Left ventricle myocardium inferior (tissue), 1 donor: ENCODE data around the gene SUB1. TPM values are rescaled to one million over a fixed set of nuclear protein-coding genes. Genes with fewer than 3 reads are reported as not detected.

Experiments used
- DNase-seq: peaks from one replicate; pipeline ENCODE4 v3.0.0-alpha.2; 2020
- H3K27ac ChIP-seq: fragments of 200-600 bp; replicated peaks from 2 replicates; pipeline ENCODE4 v1.8.0; 2021
- H3K27me3 ChIP-seq: fragments of 200-600 bp; 2 replicates; pipeline ENCODE4 v1.8.0; 2021; ENCODE audit warnings: low read depth
- H3K36me3 ChIP-seq: fragments of 200-600 bp; 2 replicates; pipeline ENCODE4 v1.8.0; 2021
- H3K4me1 ChIP-seq: fragments of 200-600 bp; 2 replicates; pipeline ENCODE4 v1.8.0; 2021
- H3K4me3 ChIP-seq: fragments of 200-600 bp; 2 replicates; pipeline ENCODE4 v1.8.0; 2021; ENCODE audit warnings: mild to moderate bottlenecking, moderate library complexity
- H3K9me3 ChIP-seq: fragments of 200-600 bp; replicated peaks from 2 replicates; pipeline ENCODE4 v1.8.0; 2021
- CTCF ChIP-seq: fragments of 200-600 bp; IDR thresholded peaks from 2 replicates; pipeline ENCODE4 v1.8.0; 2021; ENCODE audit warnings: antibody characterized with exemption, mild to moderate bottlenecking, borderline replicate concordance
- intact Hi-C: fragments of 100-400 bp; cut with micrococcal nuclease; formaldehyde crosslinking; loops from one replicate; pipeline ENCODE4 v1.11.0; 2022
- total RNA-seq: library from RNA; stranded (reverse); fragmentation: NEBNext Ultra II Directional; extraction: Animal tissue kit (Norgen Biotek cat#: 25700); gene quantifications from one replicate; pipeline ENCODE4 v1.2.1, GENCODE V29; 2021
- donor health status: DM: no; HTN: yes; CAD: no; lungs with severe emphysema.

The SUB1 gene
- total RNA-seq, 1 donor from 2014 or later, result 222 TPM

DNA sequence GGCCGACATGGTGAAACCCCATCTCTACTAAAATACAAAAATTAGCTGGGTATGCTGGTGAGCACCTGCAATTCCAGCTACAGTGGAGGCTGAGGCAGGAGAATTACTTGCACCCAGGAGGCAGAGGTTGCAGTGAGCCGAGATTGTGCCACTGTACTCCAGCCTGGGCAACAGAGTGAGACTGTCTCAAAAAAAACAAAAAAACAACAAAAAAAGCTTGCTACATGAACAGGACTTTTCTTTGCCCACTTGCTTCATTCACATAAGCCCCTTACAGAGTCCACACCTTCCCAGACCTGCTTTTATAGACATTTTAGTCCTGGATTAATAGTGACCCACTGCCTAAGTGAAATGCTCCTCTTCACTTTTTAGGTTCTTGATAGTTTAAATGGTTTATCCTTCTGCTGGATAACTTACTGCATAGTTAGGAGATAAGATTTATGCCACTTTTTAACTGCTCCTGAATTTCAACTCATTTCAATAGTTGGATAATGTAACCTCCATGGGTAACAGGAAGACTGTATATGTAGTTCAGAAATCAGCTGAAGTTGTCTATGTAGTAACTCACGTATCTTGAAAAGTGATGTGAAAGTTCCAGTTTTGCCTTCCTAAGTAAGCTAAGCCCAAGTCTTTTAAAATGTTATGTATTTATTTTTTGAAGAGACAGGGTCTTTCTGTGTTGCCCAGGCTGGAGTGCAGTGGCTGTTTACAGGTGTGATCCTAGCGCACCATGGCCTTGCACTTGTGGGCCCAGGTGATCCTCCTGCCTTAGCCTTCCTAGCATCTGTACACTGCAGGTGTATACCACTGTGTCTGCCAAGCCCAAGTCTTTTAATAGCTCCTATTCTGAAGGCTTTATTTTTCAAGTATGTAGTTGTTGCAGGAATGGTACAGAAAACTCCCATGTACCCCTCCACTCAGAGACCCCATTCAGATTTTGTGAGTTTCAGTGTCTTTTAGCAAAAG, 19.7 kb downstream of the SUB1 start:
- Histone ChIP-seq H3K4me1 (peaks cover 39% of the 10 kb centered on the region), H3K27me3 (no peaks in the 10 kb centered on the region), H3K9me3 (no peaks in the 10 kb centered on the region), H3K4me3 (no peak overlapping the region), H3K27ac (no peak overlapping the region), H3K36me3 (peaks cover 28% of the 10 kb centered on the region)
- intact Hi-C loops, result no loop called here
- no peak for DNase-seq
- TF ChIP-seq CTCF, result no peak

- Histone ChIP-seq H3K27ac (no peak overlapping the region), H3K4me3 (no peak overlapping the region), H3K36me3 (peaks cover 21% of the 10 kb centered on the region), H3K4me1 (peaks cover 32% of the 10 kb centered on the region), H3K9me3 (no peaks in the 10 kb centered on the region), H3K27me3 (no peaks in the 10 kb centered on the region)
- intact Hi-C loops, result no loop called here
- no peak for TF ChIP-seq CTCF
- no peak for DNase-seq
These were observed 20.4 kb downstream of the SUB1 start for GRCh38 chr5:32605766-32606152.

DNA sequence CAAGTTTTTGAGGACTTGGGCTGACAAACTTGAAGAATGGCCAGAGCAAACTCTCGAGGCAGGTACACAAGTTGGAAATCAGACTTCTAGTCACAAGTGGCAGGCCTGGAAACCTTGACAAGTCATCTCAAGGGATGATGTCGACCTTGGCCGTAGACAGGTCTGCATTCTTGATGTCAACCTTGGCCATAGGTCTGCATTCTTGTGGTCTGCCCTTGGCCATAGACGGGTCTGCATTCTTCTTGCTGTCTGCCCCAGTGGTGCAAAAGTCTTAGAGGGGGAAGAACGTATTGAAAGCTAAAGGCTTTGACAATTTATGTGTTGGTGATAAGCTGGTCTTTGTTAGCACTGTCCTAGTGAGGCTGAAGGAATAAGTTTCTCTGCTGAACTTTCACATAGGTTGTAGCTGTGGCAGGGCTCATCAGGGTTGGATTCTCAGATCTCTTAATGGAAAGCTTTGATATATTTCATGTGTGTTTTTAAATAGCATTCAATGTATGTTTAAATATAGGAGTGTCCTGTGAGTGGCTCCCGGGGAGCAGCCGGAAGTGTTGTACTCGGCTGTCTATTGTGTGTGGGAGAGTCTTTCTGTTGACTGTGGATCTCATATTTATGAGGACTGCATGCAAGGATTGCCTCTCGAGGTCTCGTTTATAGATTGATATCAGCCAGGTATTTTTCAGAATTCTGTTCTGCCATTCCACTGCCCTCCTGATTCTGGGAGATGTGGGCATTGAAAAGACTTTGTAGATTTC, 27.0 kb downstream of the SUB1 start:
- TF ChIP-seq CTCF, result no peak
- peaks cover 43% of the 10 kb centered on the region for H3K4me1 ChIP-seq
- no peaks in the 10 kb centered on the region for H3K9me3 ChIP-seq
- peak overlapping the region; percentile 49 for H3K27ac ChIP-seq
- intact Hi-C loops, result loop anchor here (2.0 kb wide), 1 partner anchor 124 kb away; no protein-coding TSS in a partner anchor
- DNase-seq, result no peak
- no peaks in the 10 kb centered on the region for H3K27me3 ChIP-seq
- H3K36me3 ChIP-seq, result no peaks in the 10 kb centered on the region
- H3K4me3 ChIP-seq, result no peak overlapping the region

- TF ChIP-seq CTCF, result peak; percentile 91
- Histone ChIP-seq H3K9me3 (no peaks in the 10 kb centered on the region), H3K27ac (peak overlapping the region; percentile 49)
These were observed 27.8 kb downstream of the SUB1 start for GRCh38 chr5:32613050-32613672.

GRCh38 chr5:32615236-32615635, 29.9 kb downstream of the SUB1 start:
- Histone ChIP-seq H3K27ac (no peak overlapping the region), H3K4me3 (no peak overlapping the region), H3K36me3 (no peaks in the 10 kb centered on the region), H3K4me1 (peaks cover 31% of the 10 kb centered on the region), H3K9me3 (no peaks in the 10 kb centered on the region), H3K27me3 (no peaks in the 10 kb centered on the region)
- intact Hi-C loops, result no loop called here
- no peak for TF ChIP-seq CTCF
- no peak for DNase-seq

More at GRCh38 chr5:32613050-32613672, 27.8 kb downstream of the SUB1 start:
- Histone ChIP-seq H3K27me3 (no peaks in the 10 kb centered on the region), H3K4me3 (no peak overlapping the region), H3K36me3 (no peaks in the 10 kb centered on the region), H3K4me1 (peaks cover 36% of the 10 kb centered on the region)
- DNase-seq, result peak; percentile 77
- intact Hi-C loops, result loop anchor here (2.0 kb wide), 1 partner anchor 124 kb away; no protein-coding TSS in a partner anchor
